PC-9 (cell line): ENCODE results near the gene KPNA1. TPM values are rescaled to one million over a fixed set of nuclear protein-coding genes. Genes with fewer than 3 reads are reported as not detected.
A peak's percentile ranks its signal among the peaks of the same experiment; 100 is the strongest.

Experiments
- BruUV-seq: library from RNA; stranded (reverse); fragments of 400-500 nt; replicated peaks from 2 replicates; lab custom pipeline; 2021; lab: Mats Ljungman, UMichigan
- CTCF ChIA-PET: fragments of 300-600 bp; sonication (Branson Sonifier 250); formaldehyde crosslinking; loops from one replicate; lab custom pipeline; 2022; ENCODE audit warnings: antibody characterized with exemption; lab: Charles Lee
- POLR2A ChIA-PET: fragments of 300-600 bp; sonication (Branson Sonifier 250); formaldehyde crosslinking; loops from one replicate; lab custom pipeline; 2022; ENCODE audit warnings: antibody characterized with exemption; ENCODE audit not compliant: unreplicated experiment; lab: Charles Lee
- DNase-seq, 2 experiments: peaks; one replicate each; pipeline versions ENCODE4 v3.0.0 to v3.0.0-alpha.2; 2015 to 2022; ENCODE audit warnings: mixed read lengths in 1 of 2
- H2AFZ ChIP-seq: fragments of 200-600 bp; sonication (generic); 2 replicates; pipeline ENCODE4 v1.8.1; 2017; ENCODE audit warnings: antibody characterized with exemption
- H3F3A ChIP-seq: fragments of 200-600 bp; sonication (generic); 2 replicates; pipeline ENCODE4 v1.8.1; 2017; ENCODE audit warnings: antibody characterized with exemption, mild to moderate bottlenecking, low read depth; ENCODE audit not compliant: insufficient read depth
- H3K27ac ChIP-seq: fragments of 200-600 bp; sonication (generic); 2 replicates; pipeline ENCODE4 v1.6.1; 2016; ENCODE audit warnings: mixed run types
- H3K27me3 ChIP-seq: fragments of 200-600 bp; sonication (generic); 2 replicates; pipeline ENCODE4 v1.6.1; 2016; ENCODE audit warnings: low read depth, mixed run types; ENCODE audit not compliant: insufficient read depth
- H3K36me3 ChIP-seq: fragments of 200-600 bp; sonication (generic); 2 replicates; pipeline ENCODE4 v1.6.1; 2016; ENCODE audit warnings: low read depth, mixed run types
- H3K4me1 ChIP-seq: fragments of 200-600 bp; sonication (generic); replicated peaks from 2 replicates; pipeline ENCODE4 v1.6.1; 2016; ENCODE audit warnings: mixed run types; ENCODE audit not compliant: insufficient read depth
- H3K4me2 ChIP-seq: fragments of 200-600 bp; sonication (generic); 2 replicates; pipeline ENCODE4 v1.6.1; 2017; ENCODE audit warnings: mixed run types
- H3K4me3 ChIP-seq: fragments of 200-600 bp; sonication (generic); 2 replicates; pipeline ENCODE4 v1.6.1; 2016; ENCODE audit warnings: mixed run types
- H3K79me2 ChIP-seq: fragments of 200-600 bp; sonication (generic); 2 replicates; pipeline ENCODE4 v1.6.1; 2017; ENCODE audit warnings: low read depth, mixed run types
- H3K9me2 ChIP-seq: fragments of 200-600 bp; sonication (generic); 2 replicates; pipeline ENCODE4 v1.8.1; 2017; ENCODE audit warnings: mild to moderate bottlenecking; ENCODE audit not compliant: insufficient read depth
- H3K9me3 ChIP-seq: fragments of 200-600 bp; sonication (generic); 2 replicates; pipeline ENCODE4 v1.8.1; 2016; ENCODE audit warnings: low read depth; ENCODE audit not compliant: insufficient read depth
- H4K20me1 ChIP-seq: fragments of 200-600 bp; sonication (generic); 2 replicates; pipeline ENCODE4 v1.8.1; 2017; ENCODE audit not compliant: insufficient read depth
- CTCF ChIP-seq: fragments of 200-600 bp; sonication (generic); conservative IDR thresholded peaks from 2 replicates; pipeline ENCODE4 v1.6.1; 2017; ENCODE audit warnings: mixed run types, antibody characterized with exemption, mild to moderate bottlenecking, moderate library complexity
- EZH2 ChIP-seq: fragments of 200-600 bp; sonication (generic); IDR thresholded peaks from 2 replicates; pipeline ENCODE4 v1.8.0; 2017; ENCODE audit warnings: antibody characterized with exemption, low read depth
- intact Hi-C: fragments of 100-400 bp; cut with micrococcal nuclease; formaldehyde crosslinking; loops from one replicate; pipeline ENCODE4 v1.10.0; 2022; ENCODE audit not compliant: unreplicated experiment
- total RNA-seq: library from RNA; stranded (reverse); gene quantifications from 2 replicates; pipeline ENCODE4 v1.2.3, GENCODE V29; 2021

Gene KPNA1
- total RNA-seq, 1 experiment from 2014 or later, result 89.2 TPM

GRCh38 chr3:122415104-122415744, 99.5 kb downstream of the KPNA1 start:
- no peaks in the 10 kb centered on the region for H3K9me2 ChIP-seq
- H3F3A ChIP-seq, result peaks cover 23% of the 10 kb centered on the region
- H3K27ac ChIP-seq, result peak overlapping the region; percentile 76
- intact Hi-C loops, result no loop called here
- H3K36me3 ChIP-seq, result no peaks in the 10 kb centered on the region
- peak overlapping the region; percentile 96 for H3K4me2 ChIP-seq
- BruUV-seq, result TSS peak; percentile 75
- peak; percentile 64 to 71 for DNase-seq
- no peaks in the 10 kb centered on the region for H3K27me3 ChIP-seq
- H3K9me3 ChIP-seq, result no peaks in the 10 kb centered on the region
- CTCF ChIA-PET, result no interaction called here
- no peaks in the 10 kb centered on the region for H4K20me1 ChIP-seq
- H3K4me1 ChIP-seq, result peaks cover 19% of the 10 kb centered on the region
- no peak for TF ChIP-seq EZH2
- TF ChIP-seq CTCF, result no peak
- peak overlapping the region; percentile 85 for H2AFZ ChIP-seq
- POLR2A ChIA-PET, result interaction anchor here (0.5 to 1.0 kb wide), 7 partner anchors 9 to 982 kb away, joined by 3 to 10 read pairs (median 4); no protein-coding TSS in a partner anchor
- peak overlapping the region; percentile 76 for H3K4me3 ChIP-seq
- H3K79me2 ChIP-seq, result peaks cover 44% of the 10 kb centered on the region

GRCh38 chr3:122414391-122414790, 100.3 kb downstream of the KPNA1 start:
- H3K79me2 ChIP-seq, result peaks cover 44% of the 10 kb centered on the region

GRCh38 chr3:122410639-122411038, 104.1 kb downstream of the KPNA1 start:
- Histone ChIP-seq H3K4me1 (peaks cover 24% of the 10 kb centered on the region), H2AFZ (no peak overlapping the region), H3K4me3 (no peak overlapping the region), H3K27ac (peak overlapping the region; percentile 24; the same call in 1 of the 2 replicates), H3K27me3 (no peaks in the 10 kb centered on the region), H3F3A (peaks cover 13% of the 10 kb centered on the region), H3K4me2 (no peak overlapping the region), H3K9me3 (no peaks in the 10 kb centered on the region), H4K20me1 (no peaks in the 10 kb centered on the region), H3K9me2 (no peaks in the 10 kb centered on the region), H3K79me2 (peaks cover 27% of the 10 kb centered on the region), H3K36me3 (0 out of 2 replicates have a peak, but pooled peaks cover 9% of the 10 kb centered on the region)
- intact Hi-C loops, result no loop called here
- POLR2A ChIA-PET, result no interaction called here
- no peak for TF ChIP-seq EZH2
- no peak for DNase-seq
- CTCF ChIA-PET, result no interaction called here
- no TSS peak for BruUV-seq

More at GRCh38 chr3:122414391-122414790, 100.3 kb downstream of the KPNA1 start:
- Histone ChIP-seq H3K27me3 (no peaks in the 10 kb centered on the region), H3K4me1 (peaks cover 19% of the 10 kb centered on the region), H3K4me2 (peak overlapping the region; percentile 96), H3F3A (peaks cover 20% of the 10 kb centered on the region), H3K9me2 (no peaks in the 10 kb centered on the region), H3K9me3 (no peaks in the 10 kb centered on the region), H3K36me3 (no peaks in the 10 kb centered on the region), H3K4me3 (peak overlapping the region; percentile 76; the same call in 1 of the 2 replicates), H2AFZ (no peak overlapping the region), H4K20me1 (no peaks in the 10 kb centered on the region), H3K27ac (no peak overlapping the region)
- no peak for DNase-seq
- no TSS peak for BruUV-seq
- intact Hi-C loops, result no loop called here
- ChIA-PET POLR2A (no interaction called here), CTCF (no interaction called here)
- no peak for TF ChIP-seq CTCF
- TF ChIP-seq EZH2, result no peak
